K562 (cell line): ENCODE data around the gene LRRC39. TPM values are rescaled to one million over a fixed set of nuclear protein-coding genes. Genes with fewer than 3 reads are reported as not detected.

Source experiments
- ATF3 ChIP-seq, 2 experiments: fragments of 450-650 bp in 1 of 2; sonication (generic) in 1 of 2; formaldehyde crosslinking in 1 of 2; IDR thresholded peaks in 1 of 2; conservative IDR thresholded peaks in 1 of 2; 2 replicates each; pipeline versions ENCODE4 v1.6.1 to v1.8.1; 2016 to 2023; ENCODE audit warnings: mild to moderate bottlenecking in 2 of 2, moderate library complexity in 2 of 2, inconsistent platforms in 1 of 2, missing genetic modification reagents in 1 of 2
- BCOR ChIP-seq: fragments of 450-650 bp; IDR thresholded peaks from 2 replicates; pipeline ENCODE4 v1.6.1; 2016
- CXXC5 ChIP-seq: fragments of 250-450 bp; sonication (Bioruptor Pico); IDR thresholded peaks from 2 replicates; pipeline ENCODE4 v1.8.0; 2022; ENCODE audit warnings: inconsistent platforms, mild to moderate bottlenecking, moderate library complexity
- EP300 ChIP-seq: IDR thresholded peaks from 2 replicates; pipeline ENCODE4 v1.6.1; 2012; ENCODE audit warnings: low read length, improper control_type of control experiment
- HDAC1 ChIP-seq, 2 experiments: fragments of 450-650 bp; IDR thresholded peaks; 2 replicates each; pipeline ENCODE4 v1.6.1; 2016 to 2017; ENCODE audit warnings: inconsistent platforms in 1 of 2, mild to moderate bottlenecking in 1 of 2, moderate library complexity in 1 of 2
- HDAC3 ChIP-seq: fragments of 450-650 bp; IDR thresholded peaks from 2 replicates; pipeline ENCODE4 v1.6.1; 2018; ENCODE audit warnings: borderline replicate concordance, mild to moderate bottlenecking, moderate library complexity; ENCODE audit not compliant: partially characterized antibody
- HMG20B ChIP-seq: fragments of 250-450 bp; sonication (Bioruptor Pico); IDR thresholded peaks from 2 replicates; pipeline ENCODE4 v1.5.0; 2021; ENCODE audit warnings: mild to moderate bottlenecking
- KDM1A ChIP-seq, 2 experiments: fragments of 450-650 bp; IDR thresholded peaks; 2 replicates each; pipeline ENCODE4 v1.6.1; 2016; ENCODE audit warnings: mild to moderate bottlenecking in 2 of 2
- NFIC ChIP-seq: fragments of 450-650 bp; IDR thresholded peaks from 2 replicates; pipeline ENCODE4 v1.6.1; 2017; ENCODE audit warnings: mild to moderate bottlenecking, inconsistent platforms
- RCOR1 ChIP-seq, 2 experiments: IDR thresholded peaks; 2 replicates each; pipeline ENCODE4 v1.6.1; 2012; ENCODE audit warnings: low read depth in 2 of 2, low read length in 2 of 2, borderline replicate concordance in 1 of 2, improper control_type of control experiment in 1 of 2
- SLC30A9 ChIP-seq: fragments of 250-450 bp; sonication (Bioruptor Pico); IDR thresholded peaks from 2 replicates; pipeline ENCODE4 v1.8.0; 2022; ENCODE audit warnings: mild to moderate bottlenecking, moderate library complexity
- SMARCA4 ChIP-seq: fragments of 450-650 bp; IDR thresholded peaks from 2 replicates; pipeline ENCODE4 v1.6.1; 2016
- SMARCB1 ChIP-seq: IDR thresholded peaks from 2 replicates; pipeline ENCODE4 v1.6.1; 2011; ENCODE audit warnings: improper control_type of control experiment, low read depth; ENCODE audit not compliant: insufficient read length
- TBL1XR1 ChIP-seq, 2 experiments: IDR thresholded peaks; 2 replicates each; pipeline ENCODE4 v1.6.1; 2012; ENCODE audit warnings: improper control_type of control experiment in 2 of 2, low read length in 2 of 2, mild to moderate bottlenecking in 1 of 2
- TRIM24 ChIP-seq, 2 experiments: fragments of 450-650 bp; IDR thresholded peaks; 2 replicates each; pipeline ENCODE4 v1.6.1; 2016
- U2AF1 ChIP-seq: fragments of 200-400 bp; formaldehyde crosslinking; optimal IDR thresholded peaks from 2 replicates; pipeline ENCODE3; 2017; ENCODE audit warnings: mild to moderate bottlenecking, low read depth, low read length, moderate library complexity
- ZNF384 ChIP-seq: IDR thresholded peaks from 2 replicates; pipeline ENCODE4 v1.6.1; 2012; ENCODE audit warnings: low read depth, low read length, improper control_type of control experiment
- polyA plus RNA-seq, 8 experiments: library from polyadenylated mRNA; depleted of rRNA in 4 of 8; stranded (reverse) in 5 of 8; unstranded in 3 of 8; fragments of >200 nt; fragmentation: Nextera tagmentation in 2 of 8; fragmentation: Illumina TruSeq in 1 of 8; extraction: Ambion mirVana in 2 of 8; extraction: Trizol in 1 of 8; gene quantifications; 2 replicates each; pipeline versions ENCODE4 v1.2.1 to v1.2.3, GENCODE V29; 2011 to 2014; ENCODE audit warnings: inconsistent platforms in 1 of 8, missing spikeins in 1 of 8
- total RNA-seq, 7 experiments: library from RNA; depleted of rRNA in 6 of 7; stranded (reverse); fragments of >200 nt in 6 of 7; fragmentation: Illumina TruSeq in 2 of 7; extraction: Trizol in 2 of 7; gene quantifications; 2 replicates each; pipeline versions ENCODE4 v1.2.1 to v1.2.3, GENCODE V29; 2011 to 2021; ENCODE audit warnings: low replicate concordance in 1 of 7
- TF ChIP-seq, protein P1 (sequence below): fragments of 250-450 bp; sonication (Bioruptor Pico); IDR thresholded peaks from 2 replicates; pipeline ENCODE4 v1.5.0; 2021; ENCODE audit warnings: mild to moderate bottlenecking, borderline replicate concordance
- TF ChIP-seq, protein P2 (sequence below): IDR thresholded peaks from 2 replicates; pipeline ENCODE4 v1.6.1; 2012; ENCODE audit warnings: low read depth, low read length, improper control_type of control experiment, borderline replicate concordance
- TF ChIP-seq, protein P3 (sequence below): fragments of 450-650 bp; IDR thresholded peaks from 2 replicates; pipeline ENCODE4 v1.6.1; 2016

LRRC39 gene
- total and polyA plus RNA-seq, 9 of the 15 experiments (the other 6 are each of a cell fraction or from before 2014, with no cell fraction given): 1.00 to 3.1 (median 1.3) TPM

DNA sequence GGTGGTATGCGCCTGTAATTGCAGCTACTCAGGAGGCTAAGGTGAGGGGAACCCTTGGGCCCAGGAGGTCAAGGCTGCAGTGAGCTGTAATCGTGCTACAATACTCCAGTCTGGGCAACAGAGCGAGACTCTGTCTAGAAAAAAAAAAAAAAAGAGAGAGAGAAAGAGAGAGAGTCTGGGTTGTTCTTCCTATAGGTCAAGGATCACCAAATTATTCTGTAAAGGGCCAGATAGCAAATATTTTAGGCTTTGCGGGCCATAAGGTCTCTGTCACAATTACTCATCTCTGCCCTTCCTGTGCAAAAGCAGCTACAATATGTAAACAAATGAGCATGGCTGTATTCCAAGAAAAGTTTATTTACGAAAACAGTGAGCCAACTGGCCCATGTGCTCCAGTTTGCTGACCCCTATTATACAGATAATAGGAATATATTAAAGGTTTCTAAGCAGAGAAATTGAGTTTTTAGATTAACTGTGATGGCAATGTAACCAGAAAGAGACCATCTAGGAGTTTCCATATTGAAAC, 47.4 kb downstream of the LRRC39 start (continued):
- TF ChIP-seq, protein P1, sequence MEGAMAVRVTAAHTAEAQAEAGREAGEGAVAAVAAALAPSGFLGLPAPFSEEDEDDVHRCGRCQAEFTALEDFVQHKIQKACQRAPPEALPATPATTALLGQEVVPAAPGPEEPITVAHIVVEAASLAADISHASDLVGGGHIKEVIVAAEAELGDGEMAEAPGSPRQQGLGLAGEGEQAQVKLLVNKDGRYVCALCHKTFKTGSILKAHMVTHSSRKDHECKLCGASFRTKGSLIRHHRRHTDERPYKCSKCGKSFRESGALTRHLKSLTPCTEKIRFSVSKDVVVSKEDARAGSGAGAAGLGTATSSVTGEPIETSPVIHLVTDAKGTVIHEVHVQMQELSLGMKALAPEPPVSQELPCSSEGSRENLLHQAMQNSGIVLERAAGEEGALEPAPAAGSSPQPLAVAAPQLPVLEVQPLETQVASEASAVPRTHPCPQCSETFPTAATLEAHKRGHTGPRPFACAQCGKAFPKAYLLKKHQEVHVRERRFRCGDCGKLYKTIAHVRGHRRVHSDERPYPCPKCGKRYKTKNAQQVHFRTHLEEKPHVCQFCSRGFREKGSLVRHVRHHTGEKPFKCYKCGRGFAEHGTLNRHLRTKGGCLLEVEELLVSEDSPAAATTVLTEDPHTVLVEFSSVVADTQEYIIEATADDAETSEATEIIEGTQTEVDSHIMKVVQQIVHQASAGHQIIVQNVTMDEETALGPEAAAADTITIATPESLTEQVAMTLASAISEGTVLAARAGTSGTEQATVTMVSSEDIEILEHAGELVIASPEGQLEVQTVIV (CRISPR knock-in tag): no peak
- no peak for TF ChIP-seq U2AF1
- peak; percentile 51; the same call in 1 of the 2 replicates for TF ChIP-seq SMARCA4
- TF ChIP-seq TBL1XR1 (IDR thresholded peaks at IDR 0.05; ENCODE audit: low read length in 2 of 2): peak in 1 of 2 experiments; percentile 11; a peak in 1 of 4 replicates
- peak in 1 of 2 experiments; percentile 50; a peak in 1 of 4 replicates for TF ChIP-seq RCOR1 (IDR thresholded peaks at IDR 0.05; ENCODE audit: borderline replicate concordance in 1 of 2, low read depth in 2 of 2, low read length in 2 of 2)
- no peak for TF ChIP-seq SMARCB1
- TF ChIP-seq ATF3 (IDR thresholded peaks at IDR 0.05): peak; percentile 59; the same call in 1 of the 2 replicates
- no peak for TF ChIP-seq ATF3 (CRISPR knock-in tag; conservative IDR thresholded peaks at IDR 0.05)
- TF ChIP-seq HDAC3: peak; percentile 18
- TF ChIP-seq, protein P2, sequence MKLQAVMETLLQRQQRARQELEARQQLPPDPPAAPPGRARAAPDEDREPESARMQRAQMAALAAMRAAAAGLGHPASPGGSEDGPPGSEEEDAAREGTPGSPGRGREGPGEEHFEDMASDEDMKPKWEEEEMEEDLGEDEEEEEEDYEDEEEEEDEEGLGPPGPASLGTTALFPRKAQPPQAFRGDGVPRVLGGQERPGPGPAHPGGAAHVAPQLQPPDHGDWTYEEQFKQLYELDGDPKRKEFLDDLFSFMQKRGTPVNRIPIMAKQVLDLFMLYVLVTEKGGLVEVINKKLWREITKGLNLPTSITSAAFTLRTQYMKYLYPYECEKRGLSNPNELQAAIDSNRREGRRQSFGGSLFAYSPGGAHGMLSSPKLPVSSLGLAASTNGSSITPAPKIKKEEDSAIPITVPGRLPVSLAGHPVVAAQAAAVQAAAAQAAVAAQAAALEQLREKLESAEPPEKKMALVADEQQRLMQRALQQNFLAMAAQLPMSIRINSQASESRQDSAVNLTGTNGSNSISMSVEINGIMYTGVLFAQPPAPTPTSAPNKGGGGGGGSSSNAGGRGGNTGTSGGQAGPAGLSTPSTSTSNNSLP: peak; percentile 17; the same call in 1 of the 2 replicates
- TF ChIP-seq EP300: peak; percentile 19; the same call in 1 of the 2 replicates
- no peak for TF ChIP-seq SLC30A9 (CRISPR knock-in tag)
- TF ChIP-seq HDAC1 (IDR thresholded peaks at IDR 0.05): peak in 1 of 2 experiments; percentile 66; a peak in 1 of 4 replicates
- TF ChIP-seq KDM1A (IDR thresholded peaks at IDR 0.05): peak; percentile 79 to 83
- TF ChIP-seq, protein P3, sequence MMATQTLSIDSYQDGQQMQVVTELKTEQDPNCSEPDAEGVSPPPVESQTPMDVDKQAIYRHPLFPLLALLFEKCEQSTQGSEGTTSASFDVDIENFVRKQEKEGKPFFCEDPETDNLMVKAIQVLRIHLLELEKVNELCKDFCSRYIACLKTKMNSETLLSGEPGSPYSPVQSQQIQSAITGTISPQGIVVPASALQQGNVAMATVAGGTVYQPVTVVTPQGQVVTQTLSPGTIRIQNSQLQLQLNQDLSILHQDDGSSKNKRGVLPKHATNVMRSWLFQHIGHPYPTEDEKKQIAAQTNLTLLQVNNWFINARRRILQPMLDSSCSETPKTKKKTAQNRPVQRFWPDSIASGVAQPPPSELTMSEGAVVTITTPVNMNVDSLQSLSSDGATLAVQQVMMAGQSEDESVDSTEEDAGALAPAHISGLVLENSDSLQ: peak; percentile 71
- TF ChIP-seq NFIC: peak; percentile 88
- TF ChIP-seq HMG20B: no peak
- TF ChIP-seq ZNF384: peak; percentile 81
- no peak for TF ChIP-seq TRIM24 (IDR thresholded peaks at IDR 0.05)
- peak; percentile 17; the same call in 1 of the 2 replicates for TF ChIP-seq CXXC5 (CRISPR knock-in tag)
- no peak for TF ChIP-seq BCOR
- TF ChIP-seq, all 486 proteins: peak for 47
